ENCODE measurements around the gene CCL25. TPM values are rescaled to one million over a fixed set of nuclear protein-coding genes. Genes with fewer than 3 reads are reported as not detected.
A peak's percentile ranks its signal among the peaks of the same experiment; 100 is the strongest.

CCL25 gene
- total RNA-seq, 1 donor: not detected

- Histone ChIP-seq H3K4me1 (ENCODE audit: insufficient read depth, low read length) (no peaks in the 10 kb centered on the region), H3K36me3 (ENCODE audit: insufficient read depth, low read length) (no peaks in the 10 kb centered on the region), H3K27me3 (ENCODE audit: insufficient read depth, low read length) (peaks cover 6% of the 10 kb centered on the region), H3K4me3 (ENCODE audit: insufficient read depth, low read length) (no peak overlapping the region), H3K4me2 (ENCODE audit: insufficient read depth, low read length) (no peak overlapping the region), H3K27ac (ENCODE audit: low read depth, low read length) (no peak overlapping the region), H3K79me2 (ENCODE audit: insufficient read depth, low read length) (no peaks in the 10 kb centered on the region), H4K20me1 (ENCODE audit: insufficient read depth, low read length) (no peaks in the 10 kb centered on the region), H2AFZ (ENCODE audit: low read length) (no peak overlapping the region), H3K9me3 (ENCODE audit: low read depth, low read length) (no peaks in the 10 kb centered on the region)
- peak; percentile 46 for DNase-seq (ENCODE audit: insufficient read length, low spot score, missing footprints)
- TF ChIP-seq, protein P1, sequence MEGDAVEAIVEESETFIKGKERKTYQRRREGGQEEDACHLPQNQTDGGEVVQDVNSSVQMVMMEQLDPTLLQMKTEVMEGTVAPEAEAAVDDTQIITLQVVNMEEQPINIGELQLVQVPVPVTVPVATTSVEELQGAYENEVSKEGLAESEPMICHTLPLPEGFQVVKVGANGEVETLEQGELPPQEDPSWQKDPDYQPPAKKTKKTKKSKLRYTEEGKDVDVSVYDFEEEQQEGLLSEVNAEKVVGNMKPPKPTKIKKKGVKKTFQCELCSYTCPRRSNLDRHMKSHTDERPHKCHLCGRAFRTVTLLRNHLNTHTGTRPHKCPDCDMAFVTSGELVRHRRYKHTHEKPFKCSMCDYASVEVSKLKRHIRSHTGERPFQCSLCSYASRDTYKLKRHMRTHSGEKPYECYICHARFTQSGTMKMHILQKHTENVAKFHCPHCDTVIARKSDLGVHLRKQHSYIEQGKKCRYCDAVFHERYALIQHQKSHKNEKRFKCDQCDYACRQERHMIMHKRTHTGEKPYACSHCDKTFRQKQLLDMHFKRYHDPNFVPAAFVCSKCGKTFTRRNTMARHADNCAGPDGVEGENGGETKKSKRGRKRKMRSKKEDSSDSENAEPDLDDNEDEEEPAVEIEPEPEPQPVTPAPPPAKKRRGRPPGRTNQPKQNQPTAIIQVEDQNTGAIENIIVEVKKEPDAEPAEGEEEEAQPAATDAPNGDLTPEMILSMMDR (IDR thresholded peaks at IDR 0.05; ENCODE audit: extremely low read depth, low read depth, low read length): no peak
These were observed 9.7 kb upstream of the CCL25 start for GRCh38 chr19:8042900-8043299.

- Histone ChIP-seq H3K79me2 (ENCODE audit: insufficient read depth, low read length) (no peaks in the 10 kb centered on the region), H3K4me1 (ENCODE audit: insufficient read depth, low read length) (no peaks in the 10 kb centered on the region), H3K4me3 (ENCODE audit: insufficient read depth, low read length) (no peak overlapping the region), H3K27me3 (ENCODE audit: insufficient read depth, low read length) (peaks cover 3% of the 10 kb centered on the region), H3K9me3 (ENCODE audit: low read depth, low read length) (no peaks in the 10 kb centered on the region), H3K27ac (ENCODE audit: low read depth, low read length) (no peak overlapping the region), H3K36me3 (ENCODE audit: insufficient read depth, low read length) (no peaks in the 10 kb centered on the region), H2AFZ (ENCODE audit: low read length) (no peak overlapping the region), H3K4me2 (ENCODE audit: insufficient read depth, low read length) (no peak overlapping the region), H4K20me1 (ENCODE audit: insufficient read depth, low read length) (no peaks in the 10 kb centered on the region)
- DNase-seq (ENCODE audit: insufficient read length, low spot score, missing footprints): peak; percentile 19
- TF ChIP-seq, protein P1 (IDR thresholded peaks at IDR 0.05; ENCODE audit: extremely low read depth, low read depth, low read length): no peak
These were observed 8.5 kb upstream of the CCL25 start for GRCh38 chr19:8044018-8044417.

DNA sequence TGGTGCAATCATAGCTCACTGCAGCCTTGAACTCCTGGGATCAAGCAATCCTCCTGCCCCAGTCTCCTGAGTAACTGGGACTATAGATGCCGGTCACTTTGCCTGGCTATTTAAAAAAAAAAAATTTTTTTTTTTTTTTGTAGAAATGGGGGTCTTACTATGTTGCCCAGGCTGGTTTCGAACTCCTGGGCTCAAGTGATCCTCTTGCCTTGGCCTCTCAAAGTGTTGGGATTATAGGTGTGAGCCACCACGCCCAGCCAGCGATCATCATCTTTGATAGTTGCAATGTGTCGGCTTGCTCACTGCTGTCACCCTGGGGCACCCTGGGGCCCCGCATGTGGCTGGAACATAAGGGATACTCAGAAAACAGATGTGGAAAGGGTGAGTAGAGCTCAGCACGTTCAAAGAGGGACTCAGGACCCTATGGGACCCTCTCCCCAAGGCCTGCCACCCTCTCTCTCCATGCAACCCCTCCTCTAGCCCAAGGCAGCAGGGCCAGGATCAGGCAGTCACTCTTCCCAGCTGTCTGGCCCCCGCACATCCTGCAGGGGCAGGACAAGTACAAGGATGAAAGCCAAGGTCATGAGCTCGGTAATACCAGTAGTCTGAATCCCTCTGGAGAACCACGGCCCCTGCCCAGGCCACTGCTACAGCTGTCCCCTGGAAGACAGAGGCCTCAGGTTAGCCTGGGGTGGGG, 6.5 kb upstream of the CCL25 start:
- no peak overlapping the region for H3K4me2 ChIP-seq (ENCODE audit: insufficient read depth, low read length)
- H2AFZ ChIP-seq (ENCODE audit: low read length): no peak overlapping the region
- no peak overlapping the region for H3K4me3 ChIP-seq (ENCODE audit: insufficient read depth, low read length)
- H3K79me2 ChIP-seq (ENCODE audit: insufficient read depth, low read length): no peaks in the 10 kb centered on the region
- DNase-seq (ENCODE audit: insufficient read length, low spot score, missing footprints): peak; percentile 51
- H3K36me3 ChIP-seq (ENCODE audit: insufficient read depth, low read length): no peaks in the 10 kb centered on the region
- TF ChIP-seq, protein P1 (IDR thresholded peaks at IDR 0.05; ENCODE audit: extremely low read depth, low read depth, low read length): no peak
- peaks cover 9% of the 10 kb centered on the region for H3K27me3 ChIP-seq (ENCODE audit: insufficient read depth, low read length)
- no peaks in the 10 kb centered on the region for H3K4me1 ChIP-seq (ENCODE audit: insufficient read depth, low read length)
- H3K9me3 ChIP-seq (ENCODE audit: low read depth, low read length): no peaks in the 10 kb centered on the region
- H3K27ac ChIP-seq (ENCODE audit: low read depth, low read length): no peak overlapping the region
- no peaks in the 10 kb centered on the region for H4K20me1 ChIP-seq (ENCODE audit: insufficient read depth, low read length)

GRCh38 chr19:8046569-8047165, 5.9 kb upstream of the CCL25 start:
- H3K79me2 ChIP-seq (ENCODE audit: insufficient read depth, low read length): no peaks in the 10 kb centered on the region
- no peak overlapping the region for H3K27ac ChIP-seq (ENCODE audit: low read depth, low read length)
- H3K9me3 ChIP-seq (ENCODE audit: low read depth, low read length): no peaks in the 10 kb centered on the region
- DNase-seq (ENCODE audit: insufficient read length, low spot score, missing footprints): no peak
- H4K20me1 ChIP-seq (ENCODE audit: insufficient read depth, low read length): no peaks in the 10 kb centered on the region
- no peak overlapping the region for H3K4me2 ChIP-seq (ENCODE audit: insufficient read depth, low read length)
- no peak overlapping the region for H3K4me3 ChIP-seq (ENCODE audit: insufficient read depth, low read length)
- H3K4me1 ChIP-seq (ENCODE audit: insufficient read depth, low read length): no peaks in the 10 kb centered on the region
- no peak overlapping the region for H2AFZ ChIP-seq (ENCODE audit: low read length)
- peaks cover 9% of the 10 kb centered on the region for H3K27me3 ChIP-seq (ENCODE audit: insufficient read depth, low read length)
- TF ChIP-seq, protein P1 (IDR thresholded peaks at IDR 0.05; ENCODE audit: extremely low read depth, low read depth, low read length): no peak
- H3K36me3 ChIP-seq (ENCODE audit: insufficient read depth, low read length): no peaks in the 10 kb centered on the region

All from osteoblast (primary cell).